ENCODE data around the gene HTR4.
"Not testable (repeated sequence)": the region's sequence is repeated elsewhere in the genome, so short reads cannot be mapped to it uniquely, and the experiment has no call there.

Gene HTR4

GRCh38 chr5:148469501-148469935, 184.8 kb downstream of the HTR4 start:
- peak in 9 of 14 donors; percentile 5 to 55 (median 20) for DNase-seq

DNA sequence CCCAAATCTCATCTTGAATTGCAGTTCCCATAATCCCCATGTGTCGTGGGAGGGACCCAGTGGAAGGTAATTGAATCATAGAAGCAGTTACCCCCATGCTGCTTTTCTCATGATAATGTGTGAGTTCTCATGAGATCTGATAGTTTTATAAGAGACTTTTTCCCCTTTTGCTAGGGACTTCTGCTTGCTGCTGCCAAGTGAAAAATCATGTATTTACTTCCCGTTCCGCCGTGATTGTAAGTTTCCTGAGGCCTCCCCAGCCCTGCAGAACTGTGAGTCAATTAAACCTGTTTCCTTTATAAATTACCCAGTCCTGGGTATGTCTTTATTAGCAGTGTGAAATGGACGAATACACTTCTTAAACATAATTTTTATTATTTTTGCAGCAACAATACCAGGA, 185.6 kb downstream of the HTR4 start:
- not testable (repeated sequence) for DNase-seq

DNA sequence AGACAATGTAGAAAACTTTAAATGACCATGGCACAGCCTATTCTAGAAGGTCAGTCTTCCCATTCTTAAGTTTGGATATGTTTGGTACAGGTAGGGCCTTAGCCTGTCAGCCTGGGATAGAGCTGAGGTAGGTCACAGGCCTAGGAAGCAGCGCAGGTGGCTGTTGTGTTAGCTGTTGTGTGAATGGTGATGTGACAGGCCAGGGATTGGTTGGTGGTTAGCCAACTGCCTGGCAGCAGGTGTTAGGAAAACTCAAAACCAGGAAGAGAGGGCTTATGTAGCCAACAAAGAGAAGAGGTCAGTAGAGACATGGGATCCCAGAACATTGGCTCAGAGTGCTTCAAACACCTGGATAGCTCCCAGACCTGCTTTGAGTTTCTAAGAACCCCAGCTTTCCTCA, 186.4 kb downstream of the HTR4 start:
- no peak for DNase-seq

DNA sequence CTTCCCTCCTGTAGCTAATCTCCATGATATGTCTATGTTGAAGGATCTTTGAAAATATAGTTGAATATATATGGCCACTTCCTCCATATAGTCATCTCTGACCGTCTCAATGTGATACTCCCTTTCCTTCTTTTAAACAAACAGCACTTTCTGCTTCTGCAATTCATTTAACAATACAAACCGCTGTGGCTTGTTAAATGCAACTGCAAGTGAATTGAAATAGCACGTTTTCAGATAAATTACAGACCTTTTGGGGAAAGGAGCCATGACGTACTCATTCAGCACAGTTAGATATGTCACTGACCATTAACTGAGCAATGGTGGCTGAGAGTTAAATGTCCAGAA, 188.1 kb downstream of the HTR4 start:
- no peak for DNase-seq

GRCh38 chr5:148465381-148466235, 188.7 kb downstream of the HTR4 start:
- DNase-seq = no peak

DNA sequence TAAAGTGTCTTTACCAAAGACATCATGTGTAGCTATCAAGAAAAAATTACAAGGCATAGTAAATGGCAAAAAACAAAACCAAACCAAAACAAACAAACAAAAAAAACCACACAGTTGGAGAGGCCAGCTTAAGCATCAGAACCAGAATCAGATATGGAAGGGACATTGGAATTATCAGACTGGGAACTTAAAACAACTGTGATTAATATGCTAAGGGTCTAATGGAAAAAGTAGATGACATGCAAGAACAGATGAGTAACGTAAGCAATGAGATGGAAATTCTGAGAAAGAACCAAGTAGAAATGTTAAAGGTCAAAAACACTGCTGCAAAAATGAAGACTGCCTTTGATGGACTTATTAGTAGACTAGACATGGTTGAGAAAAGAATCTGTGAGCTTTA, 194.7 kb downstream of the HTR4 start:
- no peak for DNase-seq

DNA sequence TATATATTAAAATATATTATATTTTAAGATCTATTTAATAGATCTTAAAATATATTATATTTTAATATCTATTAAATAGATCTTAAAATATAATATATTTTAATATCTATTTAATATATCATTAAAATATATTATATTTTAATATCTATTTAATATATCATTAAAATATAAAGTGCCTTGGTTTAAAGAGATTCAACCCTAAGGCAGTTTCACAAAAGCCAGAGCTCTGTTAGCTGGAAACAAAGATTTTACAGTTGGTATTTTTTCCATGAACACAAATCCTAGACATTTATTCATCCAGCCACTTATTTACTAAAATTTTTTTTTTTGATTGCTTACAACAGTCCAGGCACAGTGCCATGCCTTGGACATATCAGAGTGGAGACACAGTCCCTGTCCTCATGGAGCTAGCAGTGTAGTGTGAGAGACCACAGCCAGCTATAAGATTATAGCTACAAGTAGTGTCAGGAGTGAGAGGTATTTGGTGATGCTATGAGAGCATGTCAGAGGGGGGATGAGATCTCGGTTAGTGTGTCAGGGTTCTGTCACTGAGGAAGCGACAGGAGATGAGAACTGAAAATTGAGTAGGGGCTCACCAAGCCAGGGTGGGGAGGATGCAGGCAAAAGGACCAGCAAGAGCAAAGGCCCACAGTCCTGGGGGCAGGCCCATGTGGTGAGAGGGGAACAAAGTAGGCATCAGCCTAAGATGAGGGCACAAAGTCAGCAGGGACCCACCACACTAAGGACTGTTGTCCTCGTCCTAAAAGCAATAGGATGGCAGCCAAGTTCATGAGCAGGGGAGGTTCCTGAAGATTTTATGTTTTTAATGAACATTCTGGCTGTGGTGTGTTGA, 196.1 kb downstream of the HTR4 start:
- DNase-seq = no peak

- no peak for DNase-seq
These were observed 197.1 kb downstream of the HTR4 start for GRCh38 chr5:148457183-148457620.

GRCh38 chr5:148455185-148455584, 199.1 kb downstream of the HTR4 start:
- no peak for DNase-seq

DNA sequence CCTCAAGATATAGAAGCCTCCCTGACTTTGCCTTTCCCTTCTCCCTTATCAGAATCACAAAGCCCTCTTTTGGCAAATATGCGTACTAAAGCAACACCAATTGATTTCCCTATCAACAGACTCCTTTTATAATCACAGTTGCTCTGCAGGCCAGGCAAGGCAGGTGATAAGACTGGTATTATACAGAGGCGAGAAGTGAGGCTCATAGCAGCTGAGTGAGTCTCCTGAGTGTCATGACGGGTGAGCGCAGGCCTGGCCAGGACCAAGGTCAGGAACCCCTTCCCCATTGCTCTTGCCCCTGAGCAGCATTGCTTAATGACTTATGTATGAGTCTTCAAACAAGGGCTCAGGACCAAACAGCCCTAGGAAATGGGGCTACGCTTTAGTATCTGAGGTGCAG, 199.8 kb downstream of the HTR4 start:
- DNase-seq = no peak

DNA sequence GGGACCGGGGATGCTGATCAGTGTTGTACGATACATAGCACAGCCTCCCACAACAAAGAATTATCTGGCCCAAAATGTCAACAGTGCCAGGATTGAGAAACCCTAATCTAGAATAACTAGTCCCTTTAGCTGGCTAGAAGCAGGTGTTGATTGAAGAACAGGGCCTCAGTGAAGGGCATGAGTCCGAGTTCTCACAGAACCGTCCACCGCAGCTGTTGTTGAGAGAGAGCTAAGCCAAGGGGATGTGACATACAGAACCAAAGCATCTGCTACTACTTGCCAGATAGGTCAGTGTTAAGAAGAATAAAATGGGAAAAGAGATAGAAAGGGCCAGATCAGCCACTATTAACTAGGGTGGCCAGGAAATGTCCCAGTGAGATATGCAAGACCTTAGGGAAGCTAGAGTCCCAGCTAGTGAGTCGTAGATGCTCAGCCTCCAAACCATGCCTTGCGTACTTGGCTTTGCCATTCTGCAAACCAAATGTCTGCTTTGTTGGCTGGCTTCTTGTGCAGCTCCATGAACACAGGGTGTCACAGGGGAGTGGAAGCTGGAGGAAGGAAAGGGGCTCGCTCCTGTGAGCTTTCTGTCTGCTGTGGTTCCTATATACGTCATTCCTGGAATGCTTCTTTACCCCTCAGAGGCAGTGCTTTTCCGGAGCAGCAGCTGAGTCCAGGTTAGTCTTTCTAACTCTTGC, 201.7 kb downstream of the HTR4 start:
- DNase-seq = no peak

GRCh38 chr5:148446611-148447010, 207.7 kb downstream of the HTR4 start:
- no peak for DNase-seq

DNA sequence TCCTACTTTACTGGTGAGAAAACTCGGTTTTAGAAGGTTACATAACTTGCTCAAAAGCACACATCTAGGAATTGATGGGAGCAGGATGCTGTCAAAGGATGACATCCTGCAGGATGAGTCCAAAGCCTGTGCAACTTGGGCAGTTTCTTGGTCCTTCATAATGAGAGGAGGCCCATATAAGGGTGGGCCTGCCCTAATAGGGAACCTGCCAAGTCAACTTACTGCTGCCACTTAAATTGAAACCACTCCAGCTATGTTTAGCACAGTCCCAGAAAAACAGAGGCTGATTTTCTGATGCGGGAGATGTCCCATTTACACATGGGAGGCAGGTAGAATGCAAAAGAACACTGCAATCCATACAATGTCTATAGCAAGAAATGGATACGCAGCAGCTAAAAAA, 208.7 kb downstream of the HTR4 start:
- DNase-seq = no peak

DNA sequence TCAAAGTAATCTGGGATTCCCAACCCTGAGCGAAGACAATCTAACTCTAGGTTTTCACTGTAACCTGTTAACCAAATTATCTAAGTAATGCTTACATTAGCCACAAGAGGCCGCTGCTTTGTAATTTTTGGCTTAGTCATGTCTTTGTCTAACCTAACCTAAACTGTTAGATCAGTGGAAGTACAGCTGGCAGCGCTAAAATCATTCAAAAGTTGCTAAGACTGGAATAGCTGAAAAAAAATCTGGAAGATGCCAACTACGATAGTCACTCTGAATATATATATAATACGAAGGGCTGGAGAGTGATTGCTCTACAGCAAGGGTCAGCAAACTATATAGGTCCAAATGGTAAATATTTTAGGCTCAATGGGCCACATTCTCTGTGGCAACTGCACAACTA, 210.3 kb downstream of the HTR4 start:
- DNase-seq = peak in 4 of 14 donors; percentile 1 to 36 (median 14)

DNA sequence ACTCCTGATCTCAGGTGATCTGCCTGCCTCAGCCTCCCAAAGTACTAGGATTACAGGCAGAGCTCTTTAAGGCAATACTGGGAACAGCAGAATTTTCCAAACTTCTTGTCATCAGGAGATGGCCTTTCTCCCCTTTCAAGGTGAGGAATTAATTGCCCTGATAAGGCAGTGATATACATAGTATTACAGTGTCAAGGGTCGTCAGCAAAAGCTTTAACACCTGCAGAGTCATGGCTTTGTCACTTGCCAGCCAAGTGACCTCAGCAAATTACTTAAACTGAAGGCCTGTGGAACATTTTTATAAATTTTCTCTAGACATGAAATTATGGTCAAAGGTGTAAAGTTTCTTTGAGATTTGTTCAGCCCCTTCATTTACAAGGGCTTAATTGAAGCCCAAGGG, 211.1 kb downstream of the HTR4 start:
- no peak for DNase-seq

GRCh38 chr5:148438933-148439332, 215.4 kb downstream of the HTR4 start:
- no peak for DNase-seq

DNA sequence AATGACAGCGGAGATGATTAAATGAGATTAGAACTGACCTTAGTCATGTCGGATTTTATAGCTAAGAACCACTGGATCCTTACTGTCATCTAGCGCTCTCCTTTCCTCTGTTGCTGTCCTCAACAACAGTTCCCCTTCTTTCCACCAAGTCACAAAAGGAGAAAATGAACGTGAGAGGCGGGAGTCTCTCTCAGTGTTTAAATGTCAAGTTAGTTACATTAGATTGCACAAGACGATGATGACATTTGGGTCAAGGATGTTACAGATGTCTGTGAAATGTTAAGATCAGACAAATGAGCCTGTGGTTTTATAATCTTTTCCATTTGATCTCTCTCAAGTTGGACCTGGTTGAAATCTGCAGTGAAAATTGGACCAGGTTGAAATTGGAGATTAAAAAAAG, 217.1 kb downstream of the HTR4 start:
- no peak for DNase-seq

DNA sequence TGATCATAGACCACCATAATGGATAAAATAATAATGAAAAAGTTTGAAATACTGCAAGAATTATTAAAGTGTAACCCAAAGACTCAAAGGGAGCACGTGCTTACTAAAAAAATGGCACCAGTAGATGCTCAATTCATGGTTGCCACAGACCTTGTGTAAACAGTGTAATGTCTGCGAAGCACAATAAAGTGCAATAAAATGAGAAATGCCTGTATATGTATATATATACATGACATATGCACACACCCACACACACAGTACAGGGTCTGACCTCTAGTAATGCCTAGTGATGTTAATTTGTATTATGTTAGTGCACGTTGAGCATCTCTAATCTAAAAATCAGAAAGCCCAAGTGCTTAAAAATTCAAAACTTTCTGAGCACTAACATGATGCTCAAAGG, 218.3 kb downstream of the HTR4 start:
- no peak for DNase-seq

- DNase-seq = no peak
These were observed 220.5 kb downstream of the HTR4 start for GRCh38 chr5:148433826-148434225.

Data from C1 segment of cervical spinal cord (tissue), 14 donors.